HG03571 (cell line): Measurements from ENCODE around the gene CDC23.
A peak's percentile ranks its signal among the peaks of the same experiment; 100 is the strongest.
"Not testable (repeated sequence)": the region's sequence is repeated elsewhere in the genome, so short reads cannot be mapped to it uniquely, and the experiment has no call there.

ENCODE experiments used
- ATAC-seq: cut with Tn5 transposase; IDR thresholded peaks from one replicate; pipeline ENCODE4 v1.9.1; 2021; ENCODE audit not compliant: unreplicated experiment

CDC23 gene

DNA sequence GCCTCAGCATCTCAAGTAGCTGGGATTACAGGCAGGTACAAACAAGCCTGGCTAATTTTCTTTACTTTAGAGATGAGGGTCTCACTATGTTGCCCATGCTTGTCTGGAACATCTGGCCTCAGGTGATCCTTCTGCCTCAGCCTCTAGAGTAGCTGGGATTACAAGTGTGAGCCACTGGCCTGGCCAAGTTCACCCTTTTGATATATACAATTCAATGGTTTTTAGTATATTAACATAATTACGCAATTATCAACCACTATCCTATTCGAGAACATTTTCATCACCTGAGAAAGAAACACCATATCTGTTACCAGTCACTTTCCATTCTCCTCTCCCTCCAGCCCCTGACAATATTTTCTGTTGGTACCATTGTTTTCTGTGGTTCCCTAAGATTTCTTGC, 3.7 kb upstream of the CDC23 start:
- ATAC-seq: no peak

- no peak for ATAC-seq
Observed at GRCh38 chr5:138212828-138213160, 329 bp downstream of the CDC23 start.

- no peak for ATAC-seq
Observed at GRCh38 chr5:138210985-138211384, 2.1 kb downstream of the CDC23 start.

DNA sequence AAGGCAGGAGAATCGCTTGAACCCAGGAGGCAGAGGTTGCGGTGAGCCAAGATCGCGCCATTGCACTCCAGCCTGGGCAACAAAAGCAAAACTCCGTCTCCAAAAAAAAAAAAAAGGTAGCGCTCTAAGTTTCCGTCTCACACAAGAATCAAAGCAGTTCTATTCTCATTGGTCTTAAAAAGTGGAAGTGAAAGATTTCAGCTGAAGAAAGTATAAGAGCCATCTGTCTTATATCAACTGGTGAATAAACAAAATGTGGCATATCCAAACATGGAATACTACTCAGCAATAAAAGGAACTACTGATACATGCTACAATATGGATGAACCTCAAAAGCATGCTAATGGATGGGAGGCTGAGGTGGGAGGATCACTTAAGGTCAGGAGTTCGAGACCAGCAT, 19.3 kb downstream of the CDC23 start:
- not testable (repeated sequence) for ATAC-seq

DNA sequence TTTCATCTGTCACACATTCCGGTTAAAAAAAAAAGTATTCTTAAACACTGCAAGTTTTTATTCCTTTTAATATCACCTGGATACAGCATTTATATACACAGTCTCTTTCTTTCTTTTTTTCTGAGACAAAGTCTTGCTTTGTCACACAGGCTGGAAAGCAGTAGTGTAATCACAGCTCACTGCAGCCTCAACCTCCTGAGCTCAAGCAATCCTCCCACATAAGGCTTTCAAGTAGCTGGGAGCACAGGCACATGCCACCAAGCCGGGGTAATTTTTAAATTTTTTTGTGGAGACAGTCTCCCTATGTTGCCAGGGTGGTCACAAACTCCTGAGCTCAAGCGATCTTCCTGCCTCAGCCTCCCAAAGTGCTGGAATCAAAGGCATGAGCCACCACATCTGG, 20.3 kb downstream of the CDC23 start:
- no peak for ATAC-seq

DNA sequence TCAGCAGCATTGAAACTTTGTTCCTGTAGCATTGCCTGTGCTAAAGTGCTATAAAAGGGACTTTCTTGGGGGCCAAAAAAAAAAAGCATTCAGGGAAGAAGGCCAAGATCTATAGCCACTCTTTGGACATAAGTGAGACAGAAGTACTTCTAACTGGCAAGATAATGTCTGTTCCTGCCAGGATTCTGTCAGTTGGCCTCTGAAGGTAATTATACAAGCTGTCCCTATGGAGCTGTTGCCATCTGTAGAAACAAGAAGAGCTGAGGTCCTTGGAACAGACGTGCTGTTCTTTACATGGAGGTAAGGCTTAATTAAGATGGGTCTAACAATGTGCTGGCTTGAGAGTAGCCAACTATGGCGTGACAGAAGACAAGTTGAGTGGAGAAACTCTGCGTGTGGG, 24.5 kb downstream of the CDC23 start:
- no peak for ATAC-seq

DNA sequence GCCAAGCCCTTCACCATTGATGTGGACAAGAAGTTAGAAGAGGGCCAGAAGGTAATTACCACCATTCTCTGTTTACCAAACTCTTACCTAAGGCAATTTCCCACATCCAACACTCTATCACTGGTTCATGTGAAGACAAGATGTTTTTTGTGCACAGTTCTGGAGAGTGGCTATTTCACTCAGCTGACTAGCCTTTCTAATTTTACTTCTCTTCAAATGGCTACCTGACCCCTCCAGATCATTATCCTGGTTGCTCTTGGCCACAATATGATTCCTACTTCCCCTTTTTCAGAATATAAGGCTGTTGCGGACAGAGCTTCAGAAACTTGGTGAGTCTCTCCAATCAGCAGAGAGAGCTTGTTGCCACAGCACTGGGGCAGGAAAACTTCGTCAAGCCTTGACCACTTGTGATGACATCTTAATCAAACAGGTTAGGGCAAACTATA, 27.1 kb downstream of the CDC23 start:
- ATAC-seq: no peak

- no peak for ATAC-seq
Observed at GRCh38 chr5:138182808-138183207, 30.3 kb downstream of the CDC23 start.

- no peak for ATAC-seq
Observed at GRCh38 chr5:138180841-138181240, 32.3 kb downstream of the CDC23 start.

GRCh38 chr5:138180183-138180782, 32.8 kb downstream of the CDC23 start:
- no peak for ATAC-seq

DNA sequence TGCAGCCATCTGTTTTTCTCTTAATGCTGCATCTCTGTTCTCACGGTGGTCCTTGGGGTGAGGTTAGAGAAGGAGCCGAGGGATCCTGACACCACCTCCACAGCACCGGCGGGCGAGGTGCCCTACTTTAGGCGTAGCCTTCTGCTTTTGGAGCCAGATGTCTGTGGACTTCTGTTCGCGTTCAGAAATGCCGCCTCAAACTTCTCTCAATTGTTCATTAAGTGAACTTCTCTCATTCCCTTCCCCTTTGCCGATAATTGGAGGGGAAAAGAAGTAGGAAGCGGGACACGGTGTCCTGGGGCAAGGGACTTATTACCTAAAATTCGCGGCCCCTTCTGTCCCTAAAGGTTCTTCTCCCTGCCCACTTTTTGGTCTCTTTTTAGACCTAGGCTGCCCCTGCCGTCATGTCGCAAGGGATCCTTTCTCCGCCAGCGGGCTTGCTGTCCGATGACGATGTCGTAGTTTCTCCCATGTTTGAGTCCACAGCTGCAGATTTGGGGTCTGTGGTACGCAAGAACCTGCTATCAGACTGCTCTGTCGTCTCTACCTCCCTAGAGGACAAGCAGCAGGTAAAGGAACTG, 33.8 kb downstream of the CDC23 start:
- no peak for ATAC-seq

DNA sequence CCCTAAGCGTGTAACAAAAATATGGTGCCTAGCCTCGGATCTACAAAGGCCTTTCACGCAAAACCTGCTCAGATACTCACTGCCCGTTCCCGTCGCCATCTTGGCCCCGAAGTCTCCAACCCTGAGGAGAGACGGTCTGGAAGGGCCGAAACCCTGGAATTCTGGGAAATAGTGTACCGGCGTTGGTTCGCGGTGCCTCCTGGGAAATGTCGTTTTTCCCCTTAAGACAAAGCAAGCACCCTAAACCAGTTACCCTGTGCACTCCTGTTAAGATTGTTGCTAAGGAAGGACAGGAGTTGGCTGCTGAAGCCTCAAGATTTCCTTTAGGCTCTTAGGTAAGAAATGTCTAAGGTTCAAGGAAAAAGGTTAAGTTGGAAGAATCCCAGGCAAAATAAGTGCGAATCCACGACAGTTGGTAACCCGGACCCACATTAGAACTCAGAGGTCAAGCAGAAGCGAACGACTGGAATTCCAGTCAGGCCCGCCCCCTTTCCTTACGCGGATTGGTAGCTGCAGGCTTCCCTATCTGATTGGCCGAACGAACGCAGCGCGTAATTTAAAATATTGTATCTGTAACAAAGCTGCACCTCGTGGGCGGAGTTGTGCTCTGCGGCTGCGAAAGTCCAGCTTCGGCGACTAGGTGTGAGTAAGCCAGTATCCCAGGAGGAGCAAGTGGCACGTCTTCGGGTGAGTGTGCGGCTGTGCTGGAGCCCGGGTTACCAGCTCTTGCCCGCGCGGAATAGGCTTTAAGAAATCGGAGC, 34.4 kb downstream of the CDC23 start, which contains the start of the genes BRD8 and KIF20A:
BRD8 (minus strand) TSS at position 115 of the 761 bp plus-strand sequence; CDS start at position 99, 16 bp downstream.
KIF20A (plus strand) TSS at position 597 of the 761 bp plus-strand sequence. CDS start 569 bp downstream, outside the sequence.
- ATAC-seq: peak; percentile 72

- no peak for ATAC-seq
Observed at GRCh38 chr5:138177941-138178515, 35.1 kb downstream of the CDC23 start.

DNA sequence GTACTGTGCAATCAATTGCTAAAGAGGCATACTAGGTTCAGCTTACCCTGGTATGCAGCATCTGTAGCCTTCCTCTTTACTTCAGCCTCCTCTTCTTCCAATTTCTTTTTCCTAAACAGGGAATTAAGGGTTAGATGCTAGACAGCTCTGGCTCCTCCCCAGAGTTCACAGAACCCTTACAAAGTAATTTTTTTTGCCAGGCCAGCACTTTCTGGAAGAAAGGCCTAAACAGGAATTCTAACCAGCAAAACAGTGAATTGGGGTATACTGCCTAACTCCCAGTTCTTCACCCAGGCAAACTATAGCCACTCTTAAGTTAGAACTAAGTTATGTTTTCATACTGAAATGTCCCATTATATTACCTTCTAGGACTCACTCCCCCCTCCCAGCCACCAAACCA, 42.8 kb downstream of the CDC23 start:
- no peak for ATAC-seq

DNA sequence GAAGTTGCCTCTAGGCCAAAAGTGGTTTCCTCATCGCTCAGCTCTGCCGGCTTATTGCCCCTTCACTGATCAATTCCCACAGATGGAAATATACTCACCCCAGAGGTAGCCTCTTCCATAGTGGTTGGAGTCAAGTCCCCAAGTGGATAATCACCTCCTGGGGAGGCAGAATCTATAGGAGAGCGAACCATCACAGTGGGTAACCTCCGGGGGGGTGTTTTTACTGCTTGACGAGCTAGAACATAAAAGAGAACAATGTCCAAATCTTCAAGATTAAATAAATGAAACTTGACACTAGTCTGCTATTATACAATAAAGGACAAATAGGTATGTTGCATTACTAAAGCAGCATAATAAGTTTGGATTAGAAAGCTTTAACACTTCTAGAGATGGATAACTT, 44.0 kb downstream of the CDC23 start:
- ATAC-seq: no peak

GRCh38 chr5:138163721-138164120, 49.4 kb downstream of the CDC23 start:
- ATAC-seq: no peak

DNA sequence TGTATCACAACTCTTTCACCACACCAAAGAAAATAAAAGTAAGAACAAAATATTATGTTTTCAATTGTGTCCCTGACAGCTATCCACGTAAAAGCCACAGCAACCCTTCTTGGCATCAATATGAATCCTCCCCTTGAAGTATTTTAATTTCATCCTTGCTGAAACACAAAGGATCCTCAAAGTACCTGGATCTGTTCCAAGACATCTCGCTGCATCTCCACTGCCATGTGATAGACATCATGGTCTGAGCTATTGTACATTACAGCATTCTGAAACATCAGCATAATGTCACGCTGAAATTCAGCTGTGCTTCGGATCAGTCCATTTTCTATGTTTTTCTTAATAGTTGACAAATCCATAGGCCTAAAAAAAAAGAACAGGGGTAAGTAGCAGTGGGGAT, 52.4 kb downstream of the CDC23 start:
- no peak for ATAC-seq

- no peak for ATAC-seq
Observed at GRCh38 chr5:138159666-138160065, 53.5 kb downstream of the CDC23 start.

GRCh38 chr5:138157626-138158025, 55.5 kb downstream of the CDC23 start:
- ATAC-seq: no peak

DNA sequence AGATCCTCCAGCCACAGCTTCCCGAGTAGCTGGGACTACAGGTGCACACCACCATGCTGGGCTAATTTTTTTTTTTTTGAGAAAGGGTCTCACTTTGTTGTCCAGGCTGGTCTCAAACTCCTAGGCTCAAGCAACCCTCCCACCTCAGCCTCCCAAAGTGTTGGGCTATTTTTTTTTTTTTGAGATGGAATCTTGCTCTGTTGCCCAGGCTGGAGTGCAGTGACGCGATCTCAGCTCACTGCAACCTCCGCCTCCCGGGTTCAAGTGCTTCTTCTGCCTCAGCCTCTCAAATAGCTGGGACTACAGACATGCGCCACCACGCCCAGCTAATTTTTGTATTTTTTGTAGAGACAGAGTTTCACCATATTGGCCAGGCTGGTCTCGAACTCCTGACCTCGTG, 57.1 kb downstream of the CDC23 start:
- not testable (repeated sequence) for ATAC-seq

- no peak for ATAC-seq
Observed at GRCh38 chr5:138149530-138149929, 63.6 kb downstream of the CDC23 start.

GRCh38 chr5:138148811-138149210, 64.3 kb downstream of the CDC23 start:
- ATAC-seq: no peak
